Fibroblast of mammary gland (primary cell): ENCODE data around the gene PRKN.

Experiments used
- DNase-seq: peaks from one replicate; pipeline ENCODE4 v3.0.0-alpha.2; 2010; ENCODE audit warnings: low read depth
- H3K4me3 ChIP-seq: 2 replicates; pipeline ENCODE4 v1.5.1; 2011; ENCODE audit warnings: low read depth, mild to moderate bottlenecking, low read length, moderate library complexity; ENCODE audit not compliant: control insufficient read depth
- TF ChIP-seq, protein P1 (sequence below): conservative IDR thresholded peaks from 2 replicates; pipeline ENCODE4 v1.5.1; 2011; ENCODE audit warnings: low read depth, low read length, inconsistent platforms; ENCODE audit not compliant: control insufficient read depth, insufficient read depth

Gene PRKN

GRCh38 chr6:162306616-162307015, 420.9 kb downstream of the PRKN start:
- H3K4me3 ChIP-seq: no peak overlapping the region
- no peak for DNase-seq
- TF ChIP-seq, protein P1, sequence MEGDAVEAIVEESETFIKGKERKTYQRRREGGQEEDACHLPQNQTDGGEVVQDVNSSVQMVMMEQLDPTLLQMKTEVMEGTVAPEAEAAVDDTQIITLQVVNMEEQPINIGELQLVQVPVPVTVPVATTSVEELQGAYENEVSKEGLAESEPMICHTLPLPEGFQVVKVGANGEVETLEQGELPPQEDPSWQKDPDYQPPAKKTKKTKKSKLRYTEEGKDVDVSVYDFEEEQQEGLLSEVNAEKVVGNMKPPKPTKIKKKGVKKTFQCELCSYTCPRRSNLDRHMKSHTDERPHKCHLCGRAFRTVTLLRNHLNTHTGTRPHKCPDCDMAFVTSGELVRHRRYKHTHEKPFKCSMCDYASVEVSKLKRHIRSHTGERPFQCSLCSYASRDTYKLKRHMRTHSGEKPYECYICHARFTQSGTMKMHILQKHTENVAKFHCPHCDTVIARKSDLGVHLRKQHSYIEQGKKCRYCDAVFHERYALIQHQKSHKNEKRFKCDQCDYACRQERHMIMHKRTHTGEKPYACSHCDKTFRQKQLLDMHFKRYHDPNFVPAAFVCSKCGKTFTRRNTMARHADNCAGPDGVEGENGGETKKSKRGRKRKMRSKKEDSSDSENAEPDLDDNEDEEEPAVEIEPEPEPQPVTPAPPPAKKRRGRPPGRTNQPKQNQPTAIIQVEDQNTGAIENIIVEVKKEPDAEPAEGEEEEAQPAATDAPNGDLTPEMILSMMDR: no peak

DNA sequence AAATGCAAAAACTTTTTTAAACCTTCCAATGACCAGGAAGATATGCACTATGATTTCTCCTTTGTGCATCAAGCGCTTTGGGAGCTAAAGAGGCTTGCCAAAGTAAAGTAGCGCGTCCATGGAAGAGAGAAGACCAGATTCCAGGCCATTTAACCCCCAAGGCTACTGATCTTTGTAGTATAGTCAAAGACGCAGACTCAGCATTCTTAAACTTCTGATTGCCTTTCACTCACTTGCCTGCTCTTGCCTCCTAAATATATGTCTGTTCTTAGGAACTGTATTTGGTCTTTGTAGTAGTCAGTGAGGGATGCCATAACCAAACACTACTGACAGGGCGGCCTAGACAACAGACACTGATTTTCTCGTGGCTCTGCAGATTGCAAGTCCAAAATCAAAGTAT, 426.4 kb downstream of the PRKN start:
- DNase-seq: no peak
- TF ChIP-seq, protein P1: no peak
- no peak overlapping the region for H3K4me3 ChIP-seq

GRCh38 chr6:162294029-162294428, 433.5 kb downstream of the PRKN start:
- no peak for DNase-seq
- TF ChIP-seq, protein P1: no peak
- no peak overlapping the region for H3K4me3 ChIP-seq

GRCh38 chr6:162292915-162293314, 434.7 kb downstream of the PRKN start:
- no peak overlapping the region for H3K4me3 ChIP-seq
- DNase-seq: no peak
- TF ChIP-seq, protein P1: no peak

DNA sequence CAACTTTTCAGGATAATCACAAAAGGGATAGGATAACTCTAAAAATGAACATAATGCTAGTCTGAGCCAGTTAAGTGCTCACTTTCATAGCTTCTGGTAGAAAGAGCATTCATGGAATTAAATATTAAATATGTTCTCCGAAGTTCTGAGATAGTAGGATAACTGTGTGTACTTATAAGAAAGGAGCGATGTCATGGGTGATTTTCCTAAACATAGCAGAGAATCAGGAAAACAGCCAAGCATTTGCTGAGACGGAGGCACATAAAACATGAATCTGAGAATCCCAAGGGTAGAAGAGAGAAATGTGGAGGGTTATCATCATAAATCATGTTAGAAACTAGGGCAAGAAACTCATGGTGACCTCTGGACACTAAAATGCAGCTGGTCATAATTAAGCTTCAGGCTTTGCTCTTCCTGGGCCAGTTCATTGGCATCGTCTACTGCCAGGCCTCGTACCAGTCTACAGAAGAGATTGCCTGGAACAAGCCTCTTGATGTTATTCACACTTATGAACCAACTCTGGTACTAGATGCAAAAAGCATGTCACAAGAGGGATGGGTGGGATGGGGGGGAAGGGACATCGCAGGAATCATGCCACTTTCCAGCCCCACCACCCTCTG, 436.6 kb downstream of the PRKN start:
- no peak overlapping the region for H3K4me3 ChIP-seq
- DNase-seq: peak; percentile 49
- TF ChIP-seq, protein P1: no peak

DNA sequence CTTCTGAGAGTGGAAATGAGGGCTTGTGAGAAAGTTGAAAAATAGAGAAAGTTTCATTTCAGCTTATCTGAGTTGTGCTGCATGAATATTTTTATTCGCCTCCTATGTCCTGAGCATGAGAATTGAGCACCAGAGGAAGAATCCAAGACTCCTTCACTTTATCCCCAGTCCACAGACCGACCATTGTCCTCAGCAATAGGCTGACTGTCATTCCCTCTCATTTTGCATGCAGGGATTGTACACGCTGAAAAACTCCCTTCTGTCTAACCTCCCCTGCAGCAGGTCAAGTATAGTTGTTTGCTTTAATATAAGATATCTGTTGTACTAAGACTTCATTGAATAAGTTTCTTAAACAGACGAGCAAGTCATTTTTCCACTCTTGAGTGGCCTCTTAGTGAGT, 437.6 kb downstream of the PRKN start:
- no peak for DNase-seq
- H3K4me3 ChIP-seq: no peak overlapping the region
- TF ChIP-seq, protein P1: no peak

DNA sequence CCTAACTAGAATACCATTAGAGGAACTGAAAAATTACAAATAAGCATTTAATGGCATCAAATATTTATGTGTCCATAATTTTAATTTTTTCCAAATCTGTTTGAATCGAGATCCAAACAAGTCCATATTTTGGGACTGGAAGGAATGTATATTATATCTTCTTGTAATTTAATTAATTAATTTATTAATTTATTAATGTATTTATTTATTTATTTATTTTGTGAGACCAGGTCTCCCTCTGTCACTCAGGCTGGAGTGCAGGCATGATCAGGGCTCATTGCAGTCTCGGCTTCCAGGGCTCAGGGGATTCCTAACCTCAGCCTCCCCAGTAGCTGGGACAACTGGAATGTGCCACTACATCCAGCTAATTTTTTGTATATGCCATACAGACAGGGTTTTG, 453.6 kb downstream of the PRKN start:
- no peak for DNase-seq
- TF ChIP-seq, protein P1: no peak
- H3K4me3 ChIP-seq: no peak overlapping the region
